ENCODE measurements around the gene UBQLN4.

The UBQLN4 gene

DNA sequence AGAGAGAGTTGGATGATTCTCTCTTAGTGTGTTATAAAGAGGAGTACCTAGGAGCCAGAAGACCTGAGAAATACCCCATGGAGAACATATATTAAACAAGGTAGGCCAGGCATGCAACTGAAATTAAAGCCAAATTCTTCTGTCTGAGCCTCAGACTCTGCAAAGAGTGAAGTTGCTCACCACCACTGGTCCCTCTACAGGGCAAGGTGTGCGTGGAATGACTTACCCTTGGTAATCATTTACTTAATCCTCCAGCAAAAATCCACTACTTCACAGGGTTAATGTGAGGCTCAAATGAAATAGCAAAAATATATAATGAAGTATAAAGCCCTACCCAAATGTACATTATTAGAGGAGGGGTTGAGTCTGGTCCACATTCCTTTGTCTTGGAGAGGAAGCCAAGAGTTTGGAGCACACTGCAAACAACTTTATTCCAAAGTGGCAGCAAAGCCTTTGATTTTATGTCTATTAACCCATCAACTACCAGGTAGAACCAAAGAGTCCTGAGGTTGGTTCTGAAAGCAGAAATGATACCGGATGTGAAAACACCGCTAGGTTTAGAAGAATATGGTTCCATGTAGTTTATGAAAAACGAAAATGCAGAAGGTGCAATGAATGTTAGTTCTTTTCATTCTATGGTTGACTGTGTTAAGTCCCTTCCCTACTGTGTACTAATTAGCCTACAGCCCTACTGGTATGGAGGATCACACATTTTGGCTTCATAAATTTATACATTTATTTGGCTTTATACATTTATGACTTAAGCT, 41.4 kb downstream of the UBQLN4 start:
- no peak for DNase-seq (ENCODE audit: low read depth)

DNA sequence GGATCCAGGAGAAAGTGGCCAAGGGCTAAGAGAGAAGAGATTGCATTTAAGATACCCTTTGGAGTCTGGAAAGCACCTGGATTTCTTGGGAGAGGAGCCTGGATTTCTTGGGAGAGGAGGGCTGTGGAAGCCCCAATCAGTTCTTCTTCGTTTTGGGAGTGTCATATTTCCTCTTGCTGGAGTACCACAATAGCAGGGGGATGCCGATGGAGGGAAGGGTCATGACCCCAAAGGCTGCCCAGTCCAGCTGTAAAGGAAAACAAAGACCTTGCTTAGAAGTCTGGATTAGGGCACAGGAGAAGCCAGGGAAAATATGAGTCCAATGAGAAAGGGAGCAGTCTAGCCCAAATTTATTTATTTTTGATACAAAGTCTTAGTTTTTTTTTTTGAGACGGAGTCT, 44.2 kb downstream of the UBQLN4 start:
- no peak for DNase-seq (ENCODE audit: low read depth)

DNA sequence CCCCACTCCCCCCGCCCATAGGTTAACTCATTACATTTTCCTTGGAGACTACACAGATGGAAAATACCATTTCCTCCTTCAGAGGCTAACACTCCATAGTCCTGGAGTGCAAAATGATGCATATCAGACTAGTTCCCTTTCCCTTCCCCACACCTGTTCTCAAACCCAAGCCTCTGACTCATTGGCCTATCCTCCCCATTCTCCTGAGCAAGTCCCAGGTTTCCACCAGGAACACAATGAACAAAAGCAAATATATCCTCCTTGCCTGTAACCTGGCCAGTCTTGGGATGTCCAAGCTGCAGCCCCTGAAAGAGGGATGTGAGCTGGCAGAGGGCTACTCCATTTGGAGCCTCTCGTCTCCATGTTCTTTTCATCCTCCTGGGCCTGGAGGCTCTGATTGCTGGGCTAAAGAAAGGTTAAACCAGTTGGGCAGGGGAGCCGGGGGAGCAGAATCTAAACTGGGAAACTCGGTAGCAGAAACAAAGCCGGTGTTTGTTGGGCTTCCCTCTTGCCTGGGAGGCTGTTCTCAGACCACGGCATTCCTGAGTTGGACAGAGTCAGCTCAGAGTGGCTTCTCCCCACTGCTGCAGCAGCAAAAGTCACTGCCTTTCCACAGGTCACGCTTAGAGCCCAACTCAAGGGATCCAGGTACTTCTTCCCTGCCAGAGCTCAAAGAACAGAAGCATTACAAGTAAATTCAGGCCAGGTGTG, 46.8 kb downstream of the UBQLN4 start:
- no peak for DNase-seq (ENCODE audit: low read depth)

DNA sequence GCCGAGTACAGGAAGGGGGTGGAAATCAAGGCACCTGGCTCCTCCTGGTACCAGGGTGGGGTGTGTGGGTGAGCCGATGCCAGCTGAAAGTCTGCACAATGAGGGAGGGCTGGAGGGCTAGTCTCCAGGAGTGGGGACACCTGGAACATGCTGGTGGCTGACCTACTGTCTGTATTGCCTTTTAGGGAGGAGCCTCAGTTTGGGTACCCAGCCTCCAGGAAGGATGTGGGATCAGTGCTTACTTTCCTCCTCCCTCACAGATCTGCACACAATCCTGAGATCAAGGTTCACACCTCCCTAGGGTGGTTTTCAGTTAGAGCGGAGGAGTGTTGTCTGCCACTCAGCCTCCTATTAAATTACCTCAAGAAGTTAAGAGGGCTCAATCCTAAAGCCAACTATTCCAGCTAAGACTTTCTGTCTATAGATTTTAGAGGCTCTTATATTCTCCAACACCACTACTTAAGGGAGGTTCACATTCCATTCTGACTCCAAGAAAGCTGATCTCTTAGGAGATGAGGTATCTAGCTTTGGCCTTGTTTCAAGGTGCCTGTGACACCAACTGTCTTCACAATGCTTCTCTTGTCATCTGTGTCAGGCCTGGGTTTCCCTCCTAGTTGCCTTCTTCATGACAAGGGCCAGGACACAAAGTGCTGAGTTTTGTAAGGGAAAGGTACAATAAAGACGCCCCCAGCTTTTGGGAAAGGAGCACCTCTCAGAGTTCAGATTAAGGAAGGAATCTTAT, 48.6 kb downstream of the UBQLN4 start:
- no peak for DNase-seq (ENCODE audit: low read depth)

DNA sequence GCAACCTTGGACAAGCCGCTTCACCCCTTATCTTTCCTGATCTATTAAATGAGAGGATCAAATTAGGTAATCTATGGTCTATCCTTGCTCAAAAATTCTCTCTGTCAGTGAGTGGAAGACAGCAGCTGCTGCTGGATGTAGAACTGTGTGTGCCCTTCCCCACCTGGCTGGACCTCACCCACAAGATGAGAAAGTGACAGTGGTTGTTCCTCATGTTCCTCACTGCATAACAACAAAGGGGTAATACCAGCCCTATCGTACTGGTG, 49.7 kb downstream of the UBQLN4 start:
- DNase-seq (ENCODE audit: low read depth), result no peak

DNA sequence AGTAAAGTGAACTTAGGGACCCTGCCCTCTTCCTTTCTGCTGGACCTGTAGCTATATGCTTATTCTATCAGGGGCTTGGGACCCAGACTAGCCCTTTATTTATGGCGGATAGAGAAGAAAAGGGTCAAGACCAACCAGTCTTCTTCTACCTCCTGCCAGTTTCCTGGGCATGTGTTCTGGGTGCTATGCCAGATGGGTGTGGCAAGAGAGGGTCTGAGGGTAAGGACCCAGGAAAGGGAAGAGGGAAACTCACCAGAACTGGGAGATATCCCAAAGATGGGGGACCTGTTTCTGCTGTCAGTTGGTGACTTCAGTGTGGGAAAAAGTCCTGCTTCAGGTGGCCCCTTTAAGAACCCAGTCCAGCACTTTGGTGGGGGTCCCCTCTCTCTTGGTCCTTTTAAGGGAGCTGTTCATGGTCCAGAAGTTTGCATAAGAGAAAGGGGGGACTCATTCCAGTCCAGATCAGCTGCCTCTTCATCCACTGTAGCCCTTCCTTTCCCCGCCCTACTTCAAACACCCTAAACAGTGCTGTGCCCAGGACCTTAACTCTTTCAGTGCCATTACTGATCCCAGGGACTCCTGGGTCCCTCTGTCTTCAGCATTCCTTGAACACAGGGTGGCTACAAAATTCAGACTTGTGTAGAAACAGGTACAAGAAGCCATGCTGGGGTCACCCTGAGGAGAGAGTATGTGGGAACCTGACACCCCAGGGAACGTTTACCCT, 51.2 kb downstream of the UBQLN4 start:
- no peak for DNase-seq (ENCODE audit: low read depth)

DNA sequence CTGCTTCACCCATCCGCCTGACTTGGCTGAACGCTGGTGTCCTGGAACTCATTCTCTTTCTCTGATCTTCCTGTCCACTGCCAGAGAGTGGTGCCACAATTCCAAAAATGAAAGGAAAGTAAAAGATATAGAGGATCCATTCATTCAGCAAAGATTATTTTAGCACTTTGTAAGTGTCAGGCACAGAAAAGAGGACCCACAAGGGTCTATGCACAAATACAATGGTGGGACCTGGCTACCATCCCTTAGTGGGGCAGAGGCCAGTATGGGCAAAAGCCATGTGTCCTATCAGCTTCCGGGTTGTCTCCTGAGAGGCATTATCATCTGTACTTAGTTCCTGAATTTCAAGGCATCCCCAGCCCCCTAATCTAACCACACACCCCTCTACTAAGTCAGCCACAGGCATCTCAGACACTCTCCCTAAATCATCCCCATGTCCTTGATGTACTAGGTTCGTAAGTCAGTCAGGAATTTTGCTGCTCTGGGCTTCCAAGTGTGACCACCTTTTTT, 51.9 kb downstream of the UBQLN4 start:
- DNase-seq (ENCODE audit: low read depth), result no peak

DNA sequence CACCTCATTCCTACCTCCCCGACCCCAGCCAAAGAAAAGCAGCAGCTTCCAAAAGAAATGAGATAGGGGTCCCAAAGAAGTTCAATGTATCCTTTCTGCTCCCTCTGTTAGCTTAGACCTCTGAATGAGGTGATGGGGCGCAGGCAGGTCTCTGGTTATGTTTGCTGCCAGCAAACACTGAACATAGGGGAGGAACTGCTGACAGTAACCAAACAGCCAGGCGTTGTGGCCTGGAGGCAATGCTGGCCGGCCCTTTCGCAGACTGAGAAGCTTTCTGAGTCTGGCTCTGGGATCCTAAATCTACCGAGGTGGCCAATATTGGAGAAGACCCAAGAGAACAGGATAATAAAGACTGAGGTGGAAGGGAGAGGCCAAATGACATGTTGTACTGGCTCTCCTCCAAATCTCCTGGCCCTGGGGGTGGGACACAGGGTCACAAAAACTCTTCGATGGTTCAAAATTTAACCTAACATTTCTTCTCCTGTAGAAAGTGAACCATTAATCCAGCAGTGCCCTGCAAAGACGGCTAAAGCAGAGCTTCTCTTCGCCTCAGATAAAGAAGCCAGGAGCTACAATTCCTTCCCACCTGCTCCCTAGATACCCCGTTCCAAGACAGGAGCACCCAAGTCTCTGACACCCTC, 52.5 kb downstream of the UBQLN4 start:
- no peak for DNase-seq (ENCODE audit: low read depth)

DNA sequence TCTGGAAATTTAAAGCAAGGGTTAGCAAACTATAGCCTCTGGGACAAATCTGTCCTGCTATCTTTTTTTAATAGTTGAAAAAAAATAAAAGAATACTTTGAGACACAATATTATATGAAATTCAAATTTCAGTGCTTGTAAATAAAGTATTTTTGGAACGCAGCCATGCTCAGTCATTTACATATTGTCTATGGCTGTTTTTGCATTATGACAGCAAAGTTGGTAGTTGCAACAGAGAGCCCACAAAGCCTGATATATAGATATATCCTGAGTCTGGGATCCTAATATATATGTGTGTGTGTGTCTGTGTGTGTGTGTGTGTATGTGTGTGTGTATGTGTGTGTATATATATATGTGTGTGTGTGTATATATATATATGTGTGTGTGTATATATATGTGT, 53.6 kb downstream of the UBQLN4 start:
- DNase-seq (ENCODE audit: low read depth), result no peak

DNA sequence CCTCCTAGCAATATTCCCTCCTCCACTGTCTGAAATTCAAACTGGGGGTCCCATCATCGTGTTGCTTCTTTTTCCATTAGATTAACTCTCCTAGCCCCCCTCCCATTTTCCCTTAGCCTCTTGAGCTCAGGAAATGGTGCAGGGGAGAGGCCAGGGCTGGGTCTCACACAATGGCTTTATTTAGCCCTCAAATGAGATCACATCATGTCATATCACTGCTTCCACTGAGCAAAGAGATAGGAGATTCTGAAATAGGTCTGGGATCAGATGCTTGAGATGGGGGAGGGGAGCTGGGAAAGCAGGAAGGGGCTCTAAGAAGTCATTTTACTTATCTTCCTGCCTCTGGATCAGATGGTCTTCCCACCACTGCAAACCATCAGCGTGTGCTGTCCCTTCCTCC, 57.4 kb downstream of the UBQLN4 start:
- no peak for DNase-seq (ENCODE audit: low read depth)

DNA sequence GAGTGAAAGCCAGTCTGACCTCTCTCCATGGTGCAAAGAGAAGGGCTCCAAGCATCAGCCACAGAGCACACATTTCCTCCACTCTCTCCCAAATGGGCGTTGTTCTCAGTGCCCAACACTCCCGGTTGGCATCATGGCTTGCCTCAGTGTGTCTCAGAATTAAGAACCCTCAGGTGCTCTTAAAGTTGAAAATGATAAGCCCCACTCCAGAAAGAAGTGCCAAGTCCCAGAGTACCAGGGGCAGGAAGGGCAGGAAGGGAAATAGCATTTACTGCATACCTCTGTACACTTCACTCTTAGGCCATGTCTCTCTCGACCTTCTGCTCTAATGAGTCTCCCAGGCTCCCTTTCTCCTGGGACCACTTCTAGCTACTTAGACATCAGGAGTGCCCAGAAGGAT, 60.0 kb downstream of the UBQLN4 start:
- DNase-seq (ENCODE audit: low read depth), result no peak

DNA sequence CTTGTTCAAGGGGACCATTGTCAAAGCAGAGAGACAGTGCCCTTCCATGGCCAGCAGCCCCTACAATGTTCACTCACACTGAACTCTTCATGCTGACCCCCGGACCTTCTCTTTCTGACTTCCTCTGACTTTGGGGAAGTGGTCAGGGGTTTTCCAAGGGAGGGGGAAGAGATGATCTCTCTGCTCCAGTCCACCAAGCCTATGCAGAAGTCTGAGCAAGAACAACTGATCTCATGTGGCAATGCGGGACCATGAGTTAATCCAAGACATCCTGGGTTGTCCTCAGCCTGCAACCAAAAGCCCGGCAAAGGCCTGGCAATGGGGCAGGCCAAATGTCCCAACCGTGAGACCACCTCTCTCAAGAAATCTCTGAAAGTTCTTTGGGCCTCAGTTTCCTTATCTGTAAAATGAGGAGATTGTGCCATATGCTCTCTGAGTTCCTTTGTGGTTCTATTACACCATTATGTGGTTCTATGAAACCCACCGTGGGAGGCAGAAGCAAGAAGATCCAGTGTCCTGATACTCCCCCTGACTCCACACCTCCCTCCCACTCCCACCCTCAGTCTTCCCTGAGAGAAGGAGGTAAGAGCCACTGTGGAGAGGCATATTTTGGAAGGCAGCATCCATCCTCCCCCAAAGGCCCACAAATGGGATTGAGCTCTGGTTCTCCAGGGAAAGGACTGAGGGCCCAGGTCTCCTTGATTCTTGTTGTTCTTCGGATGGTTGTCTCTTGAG, 63.4 kb downstream of the UBQLN4 start:
- DNase-seq (ENCODE audit: low read depth), result no peak

DNA sequence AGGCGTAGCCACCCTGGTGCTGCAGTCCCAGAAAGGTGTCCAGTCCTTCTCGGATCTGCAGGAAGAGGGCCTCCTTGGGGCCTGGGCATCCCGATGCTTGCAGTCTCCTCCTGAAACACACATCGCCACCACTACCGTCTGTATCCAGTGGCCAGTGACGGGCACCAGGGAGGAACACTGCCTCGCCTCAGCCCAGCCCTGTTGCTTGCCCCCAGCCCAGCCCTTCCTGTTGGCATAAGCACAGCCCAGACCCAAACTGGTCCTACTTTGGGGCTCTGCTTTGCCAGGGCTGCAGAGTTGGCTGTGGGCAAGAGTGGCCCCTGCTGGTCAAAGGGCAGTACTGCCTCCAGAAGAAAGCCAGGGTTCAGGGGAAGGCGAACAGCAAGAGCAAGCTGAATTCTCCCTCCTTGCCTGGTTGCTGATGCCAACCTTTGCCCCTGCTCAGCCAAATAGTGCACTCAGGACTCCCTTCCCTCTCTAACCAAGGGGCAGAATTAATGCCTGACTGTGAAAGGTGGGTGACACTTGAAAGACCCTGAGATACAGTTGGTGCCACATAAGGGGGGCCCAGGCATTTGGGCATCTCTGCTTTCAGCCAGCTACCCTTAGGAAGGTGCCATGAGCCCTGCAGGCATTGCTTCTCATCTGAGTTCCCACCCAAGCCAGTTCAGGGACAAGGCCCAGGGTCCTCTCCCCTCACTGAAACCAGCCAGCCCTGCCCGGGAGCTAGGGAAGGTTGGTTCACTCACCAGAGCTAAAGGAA, 64.2 kb downstream of the UBQLN4 start:
- DNase-seq (ENCODE audit: low read depth), result no peak
